DMS53 (cell line): Measurements from ENCODE around the gene DPP10.
A peak's percentile ranks its signal among the peaks of the same experiment; 100 is the strongest.
"Not testable (repeated sequence)": the region's sequence is repeated elsewhere in the genome, so short reads cannot be mapped to it uniquely, and the experiment has no call there.

Experiments used
- DNase-seq: peaks from one replicate; lab custom pipeline; 2025; lab: John Stamatoyannopoulos, UW

DPP10 gene

DNA sequence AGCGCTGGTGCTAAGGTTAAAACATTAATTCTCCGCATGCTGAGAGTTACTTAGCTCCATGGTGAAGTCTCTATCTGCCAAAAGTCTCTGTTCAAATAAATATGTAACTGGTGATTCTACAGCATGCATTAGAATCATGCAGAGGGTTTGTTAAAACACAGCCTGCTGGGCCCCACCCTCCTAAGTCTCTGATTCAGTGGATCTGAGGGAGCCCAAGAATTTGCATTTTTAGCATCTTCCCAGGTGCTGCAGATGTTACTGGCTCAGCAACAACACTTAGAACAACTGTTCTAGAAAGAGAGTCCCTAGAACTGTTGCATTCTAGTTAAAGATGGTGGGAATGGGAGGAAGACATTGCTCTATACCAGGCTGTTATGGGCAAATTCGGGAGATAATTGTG is 73.4 kb downstream of the DPP10 start:
- DNase-seq: no peak

DNA sequence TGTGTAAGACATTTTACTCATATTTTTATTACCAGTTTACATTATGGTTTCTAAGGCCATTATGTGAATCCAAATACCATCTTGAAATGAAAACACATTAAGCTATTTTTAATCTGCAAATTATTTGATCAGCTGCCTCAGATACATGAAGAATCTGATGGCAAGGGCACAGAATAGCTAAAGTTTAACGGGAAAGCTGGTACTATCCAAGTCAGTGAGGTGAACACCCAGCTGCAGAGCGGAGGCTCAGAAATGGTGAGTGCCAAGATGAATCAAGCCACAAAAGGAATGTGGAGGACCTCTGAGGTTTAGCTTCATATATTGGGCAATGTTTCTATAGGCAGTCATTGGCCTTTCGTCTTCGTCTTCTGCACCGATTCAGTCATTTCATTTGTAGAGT is 75.1 kb downstream of the DPP10 start:
- no peak for DNase-seq

DNA sequence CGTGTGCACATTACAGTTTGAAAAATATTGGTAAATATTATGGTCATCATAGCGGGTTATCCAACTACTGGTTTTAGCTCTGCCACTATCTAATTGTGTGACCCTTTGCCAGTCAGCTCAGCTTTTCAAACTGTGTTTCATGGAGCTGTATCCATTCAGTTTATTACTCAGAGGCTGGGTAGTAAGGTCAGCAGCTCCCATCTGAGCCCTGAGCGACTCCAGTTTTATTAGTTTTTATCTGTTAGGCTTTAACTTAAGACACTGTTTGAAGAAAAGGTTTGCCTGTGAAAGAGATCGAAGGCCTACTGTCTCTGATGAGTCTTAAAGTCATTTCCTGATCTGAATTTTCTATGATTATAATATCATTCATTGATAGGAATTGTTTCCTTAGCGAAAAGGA is 76.3 kb downstream of the DPP10 start:
- DNase-seq: no peak

DNA sequence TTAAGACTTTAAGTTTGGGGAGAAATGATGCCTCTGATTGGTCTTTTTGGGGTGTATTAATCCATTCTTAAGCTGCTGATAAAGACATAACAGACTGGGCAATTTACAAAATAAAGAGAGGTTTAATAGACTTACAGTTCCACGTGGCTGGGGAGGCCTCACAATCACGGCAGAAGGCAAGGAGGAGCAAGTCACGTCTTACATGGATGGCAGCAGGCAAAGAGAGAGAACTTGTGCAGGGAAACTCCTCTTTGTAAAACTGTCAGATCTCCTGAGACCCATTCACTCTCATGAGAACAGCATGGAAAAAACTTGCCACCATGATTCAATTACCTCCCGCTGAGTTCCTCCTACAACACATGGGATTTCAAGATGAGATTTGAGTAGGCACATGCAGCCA is 80.2 kb downstream of the DPP10 start:
- not testable (repeated sequence) for DNase-seq

DNA sequence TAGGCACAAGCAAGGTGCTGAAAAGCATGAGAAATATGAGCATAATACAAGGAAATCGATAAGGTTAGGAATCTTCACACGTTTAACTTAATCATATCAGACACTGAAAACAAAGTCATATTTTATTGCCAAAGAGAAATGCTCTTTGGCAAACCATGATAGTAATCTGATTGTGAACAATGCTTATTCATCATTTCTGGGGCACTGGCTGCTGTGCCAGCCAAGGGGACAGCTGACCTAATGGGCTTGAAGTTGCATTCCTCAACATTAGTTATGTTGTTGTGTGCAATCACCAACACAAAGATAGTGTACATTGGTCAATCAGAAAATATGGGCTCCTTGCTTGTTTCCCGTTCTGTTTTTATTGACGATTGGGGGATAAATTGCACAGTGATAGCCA is 83.5 kb downstream of the DPP10 start:
- no peak for DNase-seq

DNA sequence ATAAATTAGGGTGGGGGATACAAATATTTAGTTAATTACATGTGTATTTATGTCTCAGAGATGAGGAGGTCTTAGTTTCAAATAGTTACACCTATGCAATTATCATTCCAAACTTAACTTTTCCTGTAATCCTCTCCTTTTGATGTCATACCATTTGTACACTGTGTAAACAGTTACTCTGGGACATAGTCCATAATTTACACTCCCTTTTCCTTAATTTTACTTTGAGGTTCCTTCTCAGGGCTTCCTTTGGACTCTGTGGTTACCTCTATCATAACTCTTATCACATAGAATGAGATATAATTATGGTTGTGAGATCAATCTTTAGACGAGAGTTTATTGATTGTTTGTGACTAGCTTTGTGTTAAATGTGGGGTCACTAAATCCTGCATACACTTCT is 84.4 kb downstream of the DPP10 start:
- DNase-seq: no peak

DNA sequence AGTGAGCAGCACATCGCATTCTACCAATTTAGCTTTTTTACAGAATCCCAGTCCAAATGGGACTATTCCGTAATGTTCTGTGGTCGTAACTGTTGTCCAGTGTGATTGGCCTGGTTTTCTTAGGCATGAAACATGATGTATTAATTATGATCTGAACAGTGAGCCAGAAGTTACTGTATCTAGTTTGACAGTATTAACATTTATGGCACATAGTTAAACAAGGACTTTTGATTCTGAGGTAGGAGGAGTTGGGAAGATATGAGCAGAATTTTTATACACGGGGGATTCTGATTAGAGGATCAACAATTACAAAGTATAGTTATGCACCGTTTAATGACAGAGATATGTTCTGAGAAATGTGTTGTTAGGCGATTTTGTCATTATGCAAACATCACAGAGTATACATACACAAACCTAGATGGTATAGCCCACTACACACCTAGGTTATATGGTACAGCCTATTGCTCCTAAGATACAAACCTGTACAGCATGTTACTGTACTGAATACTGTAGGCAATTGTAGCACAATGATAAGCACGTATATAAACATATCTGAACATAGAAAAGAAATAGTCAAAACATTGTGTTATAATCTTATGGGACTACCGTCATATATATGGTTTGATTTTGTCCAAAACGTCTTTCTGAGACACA is 85.0 kb downstream of the DPP10 start:
- DNase-seq: no peak

DNA sequence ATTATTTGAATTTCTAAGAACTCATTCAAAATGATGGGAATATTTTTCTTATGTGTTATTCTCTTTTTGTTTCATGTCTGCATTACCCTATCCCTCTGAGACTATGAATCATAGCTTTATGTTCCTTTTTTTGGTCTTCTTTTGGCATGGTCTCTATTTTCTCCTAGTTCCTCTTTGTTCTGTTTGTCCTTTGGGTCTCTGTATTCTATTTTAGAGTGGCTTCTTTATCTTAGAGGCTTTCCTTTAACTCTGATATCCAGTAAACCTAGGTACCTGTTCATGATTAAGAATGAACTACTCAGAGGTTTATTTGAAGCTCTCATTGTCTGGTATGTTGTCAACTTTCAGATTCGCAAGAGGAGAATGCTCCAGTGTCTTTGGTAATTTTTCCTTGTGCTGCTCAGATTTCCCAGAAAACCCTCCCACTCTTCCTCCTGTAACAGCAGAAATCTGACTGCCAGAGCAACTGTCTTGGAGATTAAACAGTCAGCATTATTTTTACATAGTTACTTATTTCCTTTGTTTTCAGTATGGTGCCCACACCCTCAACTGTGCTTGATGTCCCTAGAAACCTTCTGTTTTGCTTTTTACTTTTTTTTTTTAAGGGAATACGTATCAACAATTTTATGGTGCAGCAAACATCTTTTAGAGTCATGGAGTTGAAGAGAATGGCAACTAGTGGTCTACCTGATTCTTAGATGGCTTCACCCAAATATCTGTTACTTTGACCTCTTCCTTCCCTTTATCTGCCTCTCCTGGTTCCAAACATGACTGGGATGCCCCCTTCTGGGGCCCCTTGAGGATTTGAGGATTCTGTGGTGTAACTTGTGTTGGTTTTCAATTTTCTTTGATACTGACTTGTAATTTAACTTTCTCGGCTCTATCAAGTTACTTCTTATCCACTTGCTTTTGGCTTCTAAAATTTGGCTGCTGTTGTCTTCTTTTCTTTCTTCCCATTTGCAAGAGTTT is 92.0 kb downstream of the DPP10 start:
- DNase-seq: no peak

DNA sequence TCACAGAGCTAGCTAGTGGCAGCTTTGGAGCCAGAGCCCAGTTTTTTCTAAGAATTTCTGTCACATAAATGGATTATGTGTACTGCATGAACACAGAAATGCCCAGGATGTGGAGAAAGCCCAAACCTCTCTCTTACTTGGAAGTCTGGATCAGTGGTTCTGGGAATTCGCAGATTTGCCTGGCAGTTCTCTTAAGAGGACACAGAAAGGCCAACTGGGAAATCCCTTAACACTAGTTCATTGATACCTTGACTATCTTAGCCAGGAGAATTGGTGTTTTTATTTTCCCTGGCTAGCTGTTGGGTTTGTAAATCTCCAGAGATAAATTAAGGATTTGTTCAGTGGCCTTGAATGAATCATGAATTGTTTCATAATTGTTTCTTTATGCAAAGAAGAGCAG is 95.3 kb downstream of the DPP10 start:
- DNase-seq: no peak

DNA sequence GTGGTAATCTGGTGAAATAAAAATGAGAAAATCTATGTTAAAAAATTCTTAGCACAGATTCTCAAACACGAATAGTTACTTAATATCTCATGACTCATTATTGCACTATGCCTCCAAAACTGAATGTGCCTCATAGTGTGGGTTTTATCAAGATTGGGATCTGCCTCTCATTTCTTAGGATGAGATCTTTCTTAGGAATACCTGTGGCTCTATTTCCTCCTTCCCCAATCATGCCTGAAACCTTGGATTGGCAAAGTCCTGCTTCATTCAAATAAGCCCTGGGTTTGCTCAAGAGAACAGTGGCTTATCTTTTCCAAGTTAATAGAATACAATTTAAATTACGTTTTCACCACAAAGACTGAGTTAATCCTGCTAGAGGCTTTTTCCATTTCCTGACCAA is 100.3 kb downstream of the DPP10 start:
- DNase-seq: no peak

DNA sequence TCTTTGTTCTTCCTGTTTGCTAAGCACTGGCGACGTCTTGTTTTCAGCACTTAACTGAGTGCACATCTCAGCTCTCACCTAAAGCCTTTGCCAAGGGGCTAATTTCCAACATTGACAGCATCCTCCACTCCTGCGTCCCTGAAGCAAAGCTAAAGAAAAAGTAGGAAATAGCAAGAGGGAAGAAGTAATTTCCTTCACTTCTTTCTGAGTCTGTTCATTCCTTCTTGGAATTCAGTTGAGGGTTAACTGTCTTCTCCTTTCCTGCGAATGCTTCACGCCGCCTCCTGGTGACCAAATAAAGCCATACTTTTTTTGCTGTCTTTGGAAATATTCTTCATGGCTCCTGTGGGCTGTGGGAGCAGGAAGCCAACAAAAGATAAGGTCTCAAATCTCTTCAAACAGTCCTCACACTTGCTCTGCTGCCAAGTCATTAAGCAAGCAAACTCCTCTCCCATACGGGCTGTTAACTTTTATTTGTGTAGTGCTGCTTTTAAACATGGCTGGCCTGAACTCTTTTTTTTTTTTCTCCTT is 100.9 kb downstream of the DPP10 start:
- DNase-seq: peak; percentile 60

DNA sequence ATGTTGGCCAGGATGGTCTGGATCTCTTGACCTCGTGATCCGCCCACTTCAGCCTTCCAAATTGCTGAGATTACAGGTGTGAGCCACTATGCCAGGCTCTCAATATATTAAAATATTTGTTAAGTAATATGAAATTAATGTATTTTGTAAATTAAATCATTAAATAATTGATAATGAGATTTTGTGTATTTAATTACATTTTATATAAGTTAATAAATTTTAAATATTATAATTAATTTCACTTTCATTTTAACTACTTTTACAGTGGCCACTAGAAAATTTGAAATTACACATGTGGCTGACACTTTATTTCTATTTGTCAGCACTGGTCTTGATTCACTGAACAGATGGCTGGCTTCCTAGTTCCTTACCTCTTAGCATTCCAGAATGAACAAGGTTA is 102.6 kb downstream of the DPP10 start:
- DNase-seq: no peak

DNA sequence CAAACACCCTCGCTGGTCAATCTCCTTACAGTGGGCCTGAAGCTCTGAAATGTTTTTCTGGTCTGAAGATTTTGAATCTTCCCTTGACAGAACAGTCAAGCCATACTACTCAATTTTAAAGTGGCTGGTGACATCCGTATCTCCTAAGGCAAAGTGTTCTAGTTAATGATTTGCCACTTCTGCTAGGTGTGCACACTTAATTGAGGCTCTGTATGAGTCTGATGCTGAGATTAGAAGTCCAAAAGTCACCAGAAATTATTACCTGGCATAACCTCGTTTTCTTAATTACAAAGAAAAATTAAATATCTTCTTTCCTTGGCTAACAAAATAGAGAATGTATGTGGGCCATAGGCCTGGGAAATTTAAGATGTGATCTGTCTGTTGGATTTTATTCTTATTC is 104.1 kb downstream of the DPP10 start:
- DNase-seq: peak; percentile 70

DNA sequence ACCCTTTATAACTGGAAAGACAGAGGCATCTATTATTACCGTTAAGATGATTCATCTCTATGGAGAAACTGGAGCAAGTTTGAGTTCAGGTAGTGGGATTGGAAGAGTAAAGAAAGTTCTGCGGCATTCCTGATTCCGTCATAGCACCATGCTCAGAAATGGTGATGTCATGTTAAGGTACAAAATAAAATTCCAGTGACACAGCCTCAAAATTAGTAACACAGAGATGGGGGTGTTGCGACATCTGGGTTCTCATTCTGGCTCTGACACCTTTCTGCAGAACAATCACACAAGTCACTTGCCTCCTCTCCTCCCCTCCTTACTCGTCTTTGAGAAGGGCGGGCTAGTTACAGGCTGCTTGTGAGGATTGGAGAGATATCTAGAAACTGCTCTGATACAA is 105.7 kb downstream of the DPP10 start:
- DNase-seq: no peak

DNA sequence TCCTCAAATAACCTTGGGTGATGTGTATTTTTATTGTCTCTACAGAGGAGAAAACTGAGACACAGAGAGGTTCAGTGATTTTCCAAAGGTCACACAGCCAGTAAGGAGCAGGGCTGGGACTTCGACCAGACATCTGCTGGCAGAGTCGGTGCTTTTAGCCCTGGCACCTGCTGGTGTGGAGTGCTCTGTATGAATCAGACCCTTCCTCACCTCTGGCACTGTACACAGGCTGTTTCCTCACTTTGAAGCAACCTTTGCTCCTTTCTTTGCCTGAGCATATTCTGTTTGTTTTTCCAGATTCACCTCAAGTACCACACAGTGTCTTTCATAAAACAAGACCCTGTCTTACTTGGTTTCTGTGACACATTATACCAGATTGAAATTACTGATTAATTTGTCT is 107.9 kb downstream of the DPP10 start:
- peak; percentile 63 for DNase-seq

DNA sequence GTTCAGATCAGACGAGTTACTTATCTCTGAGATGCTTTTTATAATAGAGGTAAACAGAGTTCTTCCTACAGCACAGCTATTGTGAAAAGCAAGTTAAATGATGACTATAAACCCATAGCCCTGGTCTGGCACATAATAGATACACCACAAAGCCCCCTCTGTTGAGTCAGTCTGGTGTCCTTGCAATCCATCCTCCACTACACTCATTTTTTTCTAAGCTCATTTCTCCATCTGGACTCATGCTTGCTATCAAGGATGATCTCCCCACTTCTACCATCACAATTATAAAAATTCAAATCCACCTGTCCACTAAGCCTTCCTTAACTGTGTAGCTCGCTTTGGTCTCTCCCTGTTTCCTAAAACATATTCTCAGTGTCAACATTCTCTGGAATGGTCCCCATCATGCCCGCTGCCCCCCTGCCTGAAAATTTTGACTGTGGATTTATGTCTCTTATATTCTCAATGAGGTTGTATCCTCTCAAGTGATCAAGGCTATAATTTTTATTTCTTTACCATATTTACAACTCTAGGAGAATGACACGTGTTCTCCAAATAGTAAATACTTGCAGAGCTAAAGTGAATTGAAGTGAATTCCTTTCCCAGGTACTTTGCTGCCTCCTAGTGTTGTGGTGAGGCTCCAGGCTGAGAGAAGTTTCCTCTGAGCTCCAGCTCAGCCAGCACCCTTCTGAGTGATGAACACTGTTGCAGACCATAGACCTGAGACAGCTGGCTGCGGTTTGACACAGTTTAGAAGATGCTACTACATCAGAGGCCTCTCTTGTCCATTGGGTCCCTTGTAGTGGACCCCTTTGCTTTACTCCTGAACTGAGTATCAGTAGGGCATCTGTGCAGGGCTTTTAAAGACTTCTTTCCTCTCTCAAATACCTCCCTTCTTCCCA is 108.7 kb downstream of the DPP10 start:
- peak; percentile 92 for DNase-seq

DNA sequence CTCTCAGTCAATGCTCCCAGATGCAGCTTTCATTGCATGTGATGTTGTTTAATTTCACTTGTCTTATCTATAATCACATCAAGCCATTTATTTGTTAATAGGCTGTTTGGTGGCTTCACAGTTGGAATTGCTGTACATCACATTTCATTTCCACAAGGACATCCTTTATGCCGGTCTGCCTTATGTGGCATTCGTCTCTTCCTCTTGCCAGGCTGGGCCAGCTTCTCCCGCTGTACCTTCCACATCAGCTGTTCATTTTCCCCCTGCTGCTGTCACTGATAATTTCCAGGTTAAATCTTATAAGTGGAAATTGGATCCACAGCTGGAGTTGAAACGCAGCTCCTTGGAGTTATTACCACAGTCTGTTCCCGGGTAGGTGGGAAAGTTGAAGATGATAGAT is 110.6 kb downstream of the DPP10 start:
- DNase-seq: no peak

DNA sequence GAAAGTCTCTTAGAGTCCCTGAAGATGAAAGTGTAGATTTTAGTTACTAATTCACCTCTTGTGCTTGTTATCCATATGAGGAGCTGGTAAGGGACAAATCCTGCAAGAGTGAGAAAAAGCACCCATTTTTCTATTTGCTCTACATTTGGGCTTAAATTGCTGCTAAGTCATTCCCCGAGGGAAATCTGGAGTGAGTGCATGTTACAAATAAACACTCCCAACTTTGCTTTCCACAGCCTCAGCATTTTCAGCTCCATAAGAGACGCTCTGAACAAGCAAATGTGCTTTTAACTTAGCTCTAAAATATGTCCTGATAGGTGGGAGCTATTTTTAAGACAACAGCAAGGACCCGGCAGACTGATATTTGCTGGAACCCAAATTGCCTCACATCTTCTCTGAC is 126.7 kb downstream of the DPP10 start:
- no peak for DNase-seq

DNA sequence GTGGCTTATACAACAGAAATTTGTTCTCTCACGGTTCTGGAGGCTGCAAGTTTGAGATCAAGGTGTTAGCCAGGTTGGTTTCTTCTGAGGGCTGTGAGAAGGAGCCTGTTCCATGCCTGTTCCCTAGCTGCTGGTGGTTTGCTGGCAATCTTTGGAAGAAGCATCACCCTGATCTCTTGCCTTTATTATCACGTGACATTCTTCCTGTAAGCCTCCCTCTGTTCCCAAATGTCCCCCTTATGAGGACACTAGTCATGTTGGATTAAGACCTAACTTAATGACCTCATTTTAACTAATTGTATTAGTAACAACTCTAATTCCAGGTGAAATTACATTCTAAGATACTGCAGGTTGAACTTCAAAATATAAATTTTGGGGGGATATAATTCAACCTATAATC is 135.2 kb downstream of the DPP10 start:
- DNase-seq: no peak

DNA sequence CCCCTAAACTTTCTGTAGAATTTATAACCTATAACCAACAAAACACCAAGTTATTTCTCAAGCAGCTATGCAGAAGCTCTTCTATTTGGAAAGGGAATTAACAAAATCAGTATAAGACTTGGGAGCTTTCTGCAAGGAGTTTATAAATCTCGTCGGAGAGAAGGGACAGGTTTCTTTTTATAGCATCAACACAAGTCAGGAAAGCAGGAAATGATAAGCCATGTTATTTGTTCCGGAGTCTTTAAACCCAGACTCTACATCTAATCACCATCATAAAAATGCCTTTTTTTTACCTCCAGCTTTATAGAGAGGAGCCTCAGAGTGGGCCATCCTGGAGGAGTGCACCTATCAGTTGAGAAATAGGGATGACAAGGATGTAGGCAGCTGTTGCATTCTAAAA is 137.1 kb downstream of the DPP10 start:
- no peak for DNase-seq

DNA sequence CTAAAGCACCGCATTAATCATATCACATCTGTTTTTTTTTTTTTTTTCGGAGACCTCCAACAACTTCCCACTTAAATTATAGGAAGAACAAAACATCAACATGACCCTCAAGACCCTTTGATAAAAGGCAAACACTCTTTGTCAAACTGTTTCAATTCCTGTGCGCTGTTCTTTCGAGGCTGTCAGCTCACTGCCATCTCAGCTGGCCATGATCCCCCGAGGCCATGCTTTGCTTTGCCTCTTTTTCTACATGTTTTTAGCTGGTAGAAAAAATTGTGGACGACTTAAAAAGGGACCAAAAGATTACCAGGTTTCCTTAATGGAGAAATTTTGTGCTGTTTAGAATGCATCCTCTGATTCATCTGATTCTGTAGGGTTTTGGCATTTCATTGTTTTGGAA is 138.2 kb downstream of the DPP10 start:
- DNase-seq: no peak

DNA sequence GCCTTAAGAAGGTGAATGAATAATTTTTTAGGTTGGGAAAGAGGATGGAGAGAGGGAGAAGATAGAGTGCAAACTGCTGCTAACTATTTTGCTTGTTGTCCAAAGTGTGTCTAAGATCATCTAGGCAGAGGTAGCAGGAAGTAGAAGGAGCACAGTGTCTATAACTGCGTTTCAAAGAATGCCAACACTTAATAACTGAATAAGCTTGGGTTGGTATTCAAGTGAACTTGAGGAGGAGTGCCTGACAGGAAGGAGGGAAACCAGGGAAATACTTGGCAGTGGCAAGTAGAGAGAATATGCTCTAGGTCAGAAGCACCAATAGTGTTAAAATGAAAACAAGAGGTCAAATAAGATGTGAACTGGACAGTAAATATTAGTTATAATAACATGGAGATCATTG is 155.9 kb downstream of the DPP10 start:
- DNase-seq: no peak
